Measurements from ENCODE around the gene FAM107A. TPM values are rescaled to one million over a fixed set of nuclear protein-coding genes. Genes with fewer than 3 reads are reported as not detected.

Gene FAM107A
- total and polyA plus RNA-seq, 9 of the 15 experiments (the other 6 are each of a cell fraction or from before 2014, with no cell fraction given), result 0.07 TPM; not detected in 8

DNA sequence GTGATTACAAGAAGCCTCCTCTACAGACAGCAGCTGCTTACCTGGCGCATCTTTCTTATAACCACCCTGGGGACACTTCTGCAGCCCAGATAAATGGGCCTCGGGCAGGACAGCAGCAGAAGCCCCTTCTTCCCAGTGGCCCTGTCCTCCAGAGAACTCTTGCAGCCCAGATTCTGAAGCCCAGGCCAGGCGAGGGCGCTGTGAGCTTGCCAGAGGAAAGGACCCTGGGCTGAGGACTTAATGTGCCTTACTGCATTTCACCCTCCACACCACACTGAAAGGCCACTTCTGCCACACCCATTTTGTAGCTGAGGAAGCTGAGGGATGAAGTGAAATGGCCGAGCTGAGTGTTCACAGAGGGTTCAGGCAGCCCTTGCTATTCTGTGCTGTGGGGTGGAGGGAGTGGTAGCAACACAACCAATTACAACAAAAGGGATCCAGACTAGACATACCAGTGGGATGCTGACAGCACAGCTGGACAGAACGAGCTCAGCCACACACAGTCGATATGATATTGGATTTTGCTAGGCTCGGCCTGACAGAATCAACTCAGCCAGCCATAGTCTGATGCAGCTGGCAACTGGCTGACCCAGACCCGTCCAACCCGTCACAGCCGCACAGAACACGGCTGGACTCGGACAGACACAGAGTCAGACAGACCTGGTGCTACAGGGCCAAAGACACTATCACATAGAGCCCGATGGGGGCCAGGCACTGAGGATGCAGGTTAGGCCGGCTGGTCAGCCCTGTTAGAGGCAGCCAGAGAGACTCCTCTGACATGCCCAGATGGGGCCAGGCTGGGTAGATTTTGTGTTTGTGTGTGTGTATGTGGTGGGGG is 47.5 kb downstream of the FAM107A start:
- H3K9me1 ChIP-seq (ENCODE audit: control insufficient read depth, insufficient read depth, low read length), result no peaks in the 10 kb centered on the region
- peaks cover 0 to 5% of the 10 kb centered on the region in 2 experiments; a peak in 1 of 5 replicates for H3K27me3 ChIP-seq (ENCODE audit: control insufficient read depth in 2 of 2, insufficient read depth in 2 of 2, low read length in 2 of 2)
- no peaks in the 10 kb centered on the region for H3K79me2 ChIP-seq (ENCODE audit: control insufficient read depth, insufficient read depth, low read length)
- H3K4me3 ChIP-seq, result no peak overlapping the region
- 17% methylated on average over 9 of the region's 15 CpGs for WGBS (ENCODE audit: insufficient coverage, low coverage, missing lambda C conversion rate)
- no peak overlapping the region for H3K9ac ChIP-seq (ENCODE audit: insufficient read depth in 1 of 2, low read depth in 2 of 2, low read length in 2 of 2)
- BruUV-seq (replicated peaks), result no TSS peak
- H3K9me3 ChIP-seq (replicated peaks; ENCODE audit: control insufficient read depth, insufficient read depth, low read depth, low read length), result no peaks in the 10 kb centered on the region
- H3K36me3 ChIP-seq (ENCODE audit: control insufficient read depth, insufficient read depth, low read length), result no peaks in the 10 kb centered on the region
- ATAC-seq, result peak; percentile 86
- FAIRE-seq, result no peak
- H2AFZ ChIP-seq (ENCODE audit: low read depth, low read length), result 0 out of 2 replicates have a peak overlapping the region, but pooled peaks have one; percentile 32
- in situ Hi-C loops (cut with MboI) (loop anchor here (5.0 to 10.0 kb wide), 3 partner anchors 102 to 345 kb away; no protein-coding TSS in a partner anchor), intact Hi-C loops (cut with micrococcal nuclease) (loop anchor here (2.0 to 5.0 kb wide), 3 partner anchors 207 to 342 kb away; partner anchors contain the start of genes HTD2 and RPP14)
- H3K4me2 ChIP-seq (ENCODE audit: insufficient read depth, low read length), result no peak overlapping the region
- peak; percentile 34 to 63 (median 44) for DNase-seq (ENCODE audit: extremely low read depth in 1 of 4, low spot score in 3 of 4)
- ChIA-PET CTCF (ENCODE audit: low intra/inter-chr PET ratio) (interaction anchor here (1.1 kb wide), 2 partner anchors 107 to 209 kb away, joined by 3 read pairs; no protein-coding TSS in a partner anchor), POLR2A (interaction anchor here (0.5 to 1.2 kb wide), 3 partner anchors 79 to 363 kb away, joined by 3 to 6 read pairs (median 4); no protein-coding TSS in a partner anchor)
- no peak overlapping the region for H3K27ac ChIP-seq (ENCODE audit: extremely low read depth, low read depth, low read length)
- H3K4me1 ChIP-seq (replicated peaks in 1 of 2; ENCODE audit: control insufficient read depth in 2 of 2, insufficient read depth in 2 of 2, low read length in 2 of 2), result peaks cover 0 to 13% of the 10 kb centered on the region in 2 experiments; a peak in 2 of 5 replicates
- no peaks in the 10 kb centered on the region for H4K20me1 ChIP-seq (replicated peaks; ENCODE audit: control insufficient read depth, insufficient read depth, low read length)
- TF ChIP-seq YY1 (IDR thresholded peaks at IDR 0.05; ENCODE audit: borderline replicate concordance in 1 of 3, control insufficient read depth in 1 of 3, extremely low read depth in 1 of 3, insufficient read depth in 3 of 3, insufficient read length in 1 of 3, insufficient replicate concordance in 2 of 3, low read depth in 1 of 3, low read length in 2 of 3) (peak in 1 of 3 experiments; percentile 20), CHD4 (IDR thresholded peaks at IDR 0.05; ENCODE audit: insufficient read depth, insufficient replicate concordance, low read depth, low read length, poor library complexity, severe bottlenecking) (no peak), TAF1 (IDR thresholded peaks at IDR 0.05; ENCODE audit: control insufficient read depth, extremely low read depth, insufficient read depth, low read length, severe bottlenecking) (no peak), JUN (IDR thresholded peaks at IDR 0.05; ENCODE audit: borderline replicate concordance, low read depth, low read length) (no peak), JUN (CRISPR knock-in tag; IDR thresholded peaks at IDR 0.05; ENCODE audit: borderline replicate concordance) (no peak), ZNF12 (CRISPR knock-in tag; IDR thresholded peaks at IDR 0.05) (no peak), RAD21 (CRISPR knock-in tag; conservative IDR thresholded peaks at IDR 0.05 in 1 of 2, IDR thresholded peaks at IDR 0.05 in 1 of 2) (peak in 1 of 2 experiments; percentile 60; a peak in 2 of 4 replicates)
- TF ChIP-seq, protein P1, sequence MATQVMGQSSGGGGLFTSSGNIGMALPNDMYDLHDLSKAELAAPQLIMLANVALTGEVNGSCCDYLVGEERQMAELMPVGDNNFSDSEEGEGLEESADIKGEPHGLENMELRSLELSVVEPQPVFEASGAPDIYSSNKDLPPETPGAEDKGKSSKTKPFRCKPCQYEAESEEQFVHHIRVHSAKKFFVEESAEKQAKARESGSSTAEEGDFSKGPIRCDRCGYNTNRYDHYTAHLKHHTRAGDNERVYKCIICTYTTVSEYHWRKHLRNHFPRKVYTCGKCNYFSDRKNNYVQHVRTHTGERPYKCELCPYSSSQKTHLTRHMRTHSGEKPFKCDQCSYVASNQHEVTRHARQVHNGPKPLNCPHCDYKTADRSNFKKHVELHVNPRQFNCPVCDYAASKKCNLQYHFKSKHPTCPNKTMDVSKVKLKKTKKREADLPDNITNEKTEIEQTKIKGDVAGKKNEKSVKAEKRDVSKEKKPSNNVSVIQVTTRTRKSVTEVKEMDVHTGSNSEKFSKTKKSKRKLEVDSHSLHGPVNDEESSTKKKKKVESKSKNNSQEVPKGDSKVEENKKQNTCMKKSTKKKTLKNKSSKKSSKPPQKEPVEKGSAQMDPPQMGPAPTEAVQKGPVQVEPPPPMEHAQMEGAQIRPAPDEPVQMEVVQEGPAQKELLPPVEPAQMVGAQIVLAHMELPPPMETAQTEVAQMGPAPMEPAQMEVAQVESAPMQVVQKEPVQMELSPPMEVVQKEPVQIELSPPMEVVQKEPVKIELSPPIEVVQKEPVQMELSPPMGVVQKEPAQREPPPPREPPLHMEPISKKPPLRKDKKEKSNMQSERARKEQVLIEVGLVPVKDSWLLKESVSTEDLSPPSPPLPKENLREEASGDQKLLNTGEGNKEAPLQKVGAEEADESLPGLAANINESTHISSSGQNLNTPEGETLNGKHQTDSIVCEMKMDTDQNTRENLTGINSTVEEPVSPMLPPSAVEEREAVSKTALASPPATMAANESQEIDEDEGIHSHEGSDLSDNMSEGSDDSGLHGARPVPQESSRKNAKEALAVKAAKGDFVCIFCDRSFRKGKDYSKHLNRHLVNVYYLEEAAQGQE (IDR thresholded peaks at IDR 0.05; ENCODE audit: borderline replicate concordance), result peak; percentile 23; the same call in 1 of the 2 replicates
- TF ChIP-seq, protein P1 (CRISPR knock-in tag; IDR thresholded peaks at IDR 0.05; ENCODE audit: low read depth), result no peak
